Endothelial cell of umbilical vein (primary cell): Measurements from ENCODE around the gene AK4. TPM values are rescaled to one million over a fixed set of nuclear protein-coding genes. Genes with fewer than 3 reads are reported as not detected.

ENCODE experiments used
- BruUV-seq: library from RNA; stranded (reverse); fragments of 400-500 nt; replicated peaks from 2 replicates; lab custom pipeline; 2021; lab: Mats Ljungman, UMichigan
- CTCF ChIA-PET: fragments of 300-600, 350-600 bp; sonication (Branson Sonifier 250); formaldehyde crosslinking; loops from one replicate; lab custom pipeline; 2021; ENCODE audit warnings: antibody characterized with exemption, inconsistent platforms; lab: Charles Lee
- POLR2A ChIA-PET: fragments of 300-600, 350-600 bp; sonication (Branson Sonifier 250); formaldehyde crosslinking; loops from one replicate; lab custom pipeline; 2021; ENCODE audit warnings: antibody characterized with exemption, inconsistent platforms; lab: Charles Lee
- DNase-seq: peaks from one replicate; pipeline ENCODE4 v3.0.0-alpha.2; 2011; ENCODE audit warnings: low read depth, low spot score
- FAIRE-seq: peaks from 2 replicates; lab custom pipeline; 2011; peaks lifted over from hg19 to GRCh38; lab: Jason Lieb, UNC
- H2AFZ ChIP-seq: 2 replicates; pipeline ENCODE4 v1.6.0; 2012; ENCODE audit warnings: low read depth, low read length, control low read depth, inconsistent platforms
- H3K27ac ChIP-seq: 2 replicates; pipeline ENCODE4 v1.5.1; 2011; ENCODE audit warnings: low read depth, mild to moderate bottlenecking, control low read depth, low read length, moderate library complexity; ENCODE audit not compliant: insufficient read depth
- H3K27me3 ChIP-seq, 2 experiments: 2 replicates each; pipeline versions ENCODE4 v1.6.0 to v1.6.1; 2011; ENCODE audit warnings: low read length in 2 of 2, mixed read lengths in 1 of 2; ENCODE audit not compliant: control insufficient read depth in 2 of 2, insufficient read depth in 2 of 2
- H3K36me3 ChIP-seq, 2 experiments: 2 replicates in 1 of 2; 3 replicates in 1 of 2; pipeline ENCODE4 v1.5.1; 2011; ENCODE audit warnings: low read length in 2 of 2, mild to moderate bottlenecking in 1 of 2, moderate library complexity in 1 of 2; ENCODE audit not compliant: control insufficient read depth in 2 of 2, insufficient read depth in 2 of 2; ENCODE audit errors: extremely low read depth in 1 of 2
- H3K4me1 ChIP-seq: 3 replicates; pipeline ENCODE4 v1.5.1; 2011; ENCODE audit warnings: mild to moderate bottlenecking, low read length; ENCODE audit not compliant: control insufficient read depth, insufficient read depth; ENCODE audit errors: extremely low read depth
- H3K4me2 ChIP-seq: 2 replicates; pipeline ENCODE4 v1.6.1; 2011; ENCODE audit warnings: low read length, control low read depth, mixed read lengths; ENCODE audit not compliant: insufficient read depth
- H3K4me3 ChIP-seq, 3 experiments: fragments of 200-600 bp in 1 of 3; sonication (generic), shearing (Covaris generic) in 1 of 3; replicated peaks in 1 of 3; 2 replicates each; pipeline ENCODE4 v1.5.1; 2011 to 2016; ENCODE audit warnings: control low read depth in 3 of 3, low read length in 3 of 3, mild to moderate bottlenecking in 2 of 3, inconsistent platforms in 1 of 3, low read depth in 1 of 3, moderate library complexity in 1 of 3; ENCODE audit not compliant: insufficient read depth in 1 of 3
- H3K79me2 ChIP-seq: 2 replicates; pipeline ENCODE4 v1.6.0; 2012; ENCODE audit warnings: low read length, inconsistent platforms; ENCODE audit not compliant: control insufficient read depth, insufficient read depth
- H3K9ac ChIP-seq: replicated peaks from 2 replicates; pipeline ENCODE3; 2011; ENCODE audit warnings: low read length, control low read depth; ENCODE audit not compliant: insufficient read depth; ENCODE audit errors: extremely low read depth
- H3K9me1 ChIP-seq: replicated peaks from 3 replicates; pipeline ENCODE4 v1.6.0; 2011; ENCODE audit warnings: mild to moderate bottlenecking, low read length; ENCODE audit not compliant: control insufficient read depth, insufficient read depth; ENCODE audit errors: extremely low read depth
- H3K9me3 ChIP-seq: replicated peaks from 2 replicates; pipeline ENCODE4 v1.5.1; 2012; ENCODE audit warnings: low read length, inconsistent platforms; ENCODE audit not compliant: control insufficient read depth, insufficient read depth
- H4K20me1 ChIP-seq: replicated peaks from 2 replicates; pipeline ENCODE3; 2011; ENCODE audit warnings: mild to moderate bottlenecking, low read length; ENCODE audit not compliant: control insufficient read depth, insufficient read depth; ENCODE audit errors: extremely low read depth
- CTCF ChIP-seq, 2 donors: IDR thresholded peaks; 1 replicate in 1 of 2; 2 replicates in 1 of 2; pipeline ENCODE4 v1.5.1; 2011; ENCODE audit warnings: low read length in 2 of 2, mild to moderate bottlenecking in 2 of 2, moderate library complexity in 2 of 2, control low read depth in 1 of 2, inconsistent platforms in 1 of 2, low read depth in 1 of 2; ENCODE audit not compliant: insufficient read depth in 1 of 2; ENCODE audit errors: extremely low read depth in 1 of 2
- FOS ChIP-seq: IDR thresholded peaks from 2 replicates; pipeline ENCODE4 v1.6.1; 2011; ENCODE audit warnings: mild to moderate bottlenecking, low read length, moderate library complexity, borderline replicate concordance; ENCODE audit not compliant: insufficient read depth
- GATA2 ChIP-seq: IDR thresholded peaks from 2 replicates; pipeline ENCODE4 v1.7.0; 2011; ENCODE audit warnings: low read depth, mild to moderate bottlenecking, moderate library complexity, mixed read lengths, low read length; ENCODE audit not compliant: insufficient read length, insufficient read depth
- MAX ChIP-seq: IDR thresholded peaks from 2 replicates; pipeline ENCODE4 v1.6.1; 2011; ENCODE audit not compliant: insufficient read depth, insufficient read length
- POLR2AphosphoS5 ChIP-seq: IDR thresholded peaks from 2 replicates; pipeline ENCODE4 v1.6.1; 2012; ENCODE audit warnings: low read depth, mild to moderate bottlenecking, control low read depth, low read length, moderate library complexity; ENCODE audit not compliant: insufficient read depth
- dilution Hi-C: fragments of 300-500 bp; cut with MboI; formaldehyde crosslinking; loops from one replicate; pipeline ENCODE4 v1.15.0; 2019; ENCODE audit warnings: low sequenced_read_pairs; ENCODE audit not compliant: extremely low pct_ligation_motif_present
- intact Hi-C: fragments of 100-400 bp; cut with micrococcal nuclease; formaldehyde crosslinking; loops from one replicate; pipeline ENCODE4 v1.10.0; 2022
- polyA plus RNA-seq, 4 experiments: library from polyadenylated mRNA; depleted of rRNA in 3 of 4; stranded (reverse) in 3 of 4; unstranded in 1 of 4; fragments of >200 nt; gene quantifications; 2 replicates each; pipeline versions ENCODE4 v1.2.1 to v1.2.3, GENCODE V29; 2011 to 2012; ENCODE audit warnings: missing spikeins in 1 of 4
- total RNA-seq: library from RNA; stranded (reverse); gene quantifications from 2 replicates; pipeline ENCODE4 v1.2.3, GENCODE V29; 2021

Gene AK4
- total and polyA plus RNA-seq, 2 donors (not counting 3 experiments of a cell fraction or from before 2014, with no cell fraction given) = 2.2 to 5.6 TPM

GRCh38 chr1:65197636-65198035, 49.6 kb downstream of the AK4 start:
- Histone ChIP-seq H3K79me2 (no peaks in the 10 kb centered on the region), H3K9me3 (no peaks in the 10 kb centered on the region), H3K4me1 (no peaks in the 10 kb centered on the region), H4K20me1 (no peaks in the 10 kb centered on the region), H2AFZ (no peak overlapping the region), H3K4me3 (no peak overlapping the region), H3K27ac (no peak overlapping the region), H3K9ac (no peak overlapping the region), H3K27me3 (no peaks in the 10 kb centered on the region), H3K36me3 (no peaks in the 10 kb centered on the region), H3K4me2 (no peak overlapping the region), H3K9me1 (no peaks in the 10 kb centered on the region)
- TF ChIP-seq FOS = no peak
- TF ChIP-seq GATA2 = no peak
- no peak for TF ChIP-seq POLR2AphosphoS5
- ChIA-PET POLR2A (no interaction called here), CTCF (interaction anchor here (1.3 to 1.6 kb wide), 2 partner anchors 11 to 18 kb away, joined by 4 to 7 read pairs; no protein-coding TSS in a partner anchor)
- no TSS peak for BruUV-seq
- dilution Hi-C loops (no loop called here), intact Hi-C loops (no loop called here)
- no peak for DNase-seq
- FAIRE-seq = no peak

- no peaks in the 10 kb centered on the region for H3K79me2 ChIP-seq
- no peak overlapping the region for H3K9ac ChIP-seq
- dilution Hi-C loops = no loop called here
- H3K4me1 ChIP-seq = no peaks in the 10 kb centered on the region
- no peak overlapping the region for H2AFZ ChIP-seq
- FAIRE-seq = no peak
- no peak for TF ChIP-seq MAX
- TF ChIP-seq POLR2AphosphoS5 = no peak
- no peak for TF ChIP-seq CTCF (IDR thresholded peaks at IDR 0.05; ENCODE audit: extremely low read depth in 1 of 2, insufficient read depth in 1 of 2, low read depth in 1 of 2, low read length in 2 of 2)
- no peak for TF ChIP-seq GATA2
- no peak overlapping the region for H3K4me3 ChIP-seq
- no peaks in the 10 kb centered on the region for H3K36me3 ChIP-seq
- H4K20me1 ChIP-seq = no peaks in the 10 kb centered on the region
- H3K27ac ChIP-seq = no peak overlapping the region
- ChIA-PET CTCF (interaction anchor here (1.3 to 1.6 kb wide), 2 partner anchors 11 to 18 kb away, joined by 4 to 7 read pairs; no protein-coding TSS in a partner anchor), POLR2A (no interaction called here)
- no peaks in the 10 kb centered on the region for H3K9me1 ChIP-seq
- no TSS peak for BruUV-seq
- no peak for DNase-seq
- H3K4me2 ChIP-seq = no peak overlapping the region
- intact Hi-C loops = no loop called here
- no peaks in the 10 kb centered on the region for H3K27me3 ChIP-seq
- H3K9me3 ChIP-seq = no peaks in the 10 kb centered on the region
Observed at GRCh38 chr1:65198096-65198495, 50.1 kb downstream of the AK4 start.
